K562 (cell line): Measurements from ENCODE around the gene ACSM6. TPM values are rescaled to one million over a fixed set of nuclear protein-coding genes. Genes with fewer than 3 reads are reported as not detected.

Source experiments
- ATAC-seq: fragments of 200-7000 bp; cut with Tn5 transposase; 3 replicates; pipeline ENCODE4 v1.9.1; 2020; ENCODE audit warnings: moderate library complexity
- BruUV-seq: library from RNA; stranded (reverse); fragments of 400-500 nt; replicated peaks from 2 replicates; lab custom pipeline; 2021; lab: Mats Ljungman, UMichigan
- CTCF ChIA-PET: fragments of 300-600 bp; formaldehyde crosslinking; extraction: SDS; loops from one replicate; lab custom pipeline; 2021; ENCODE audit warnings: low intra/inter-chr PET ratio; lab: Yijun Ruan, JAX
- POLR2A ChIA-PET: fragments of 300-600, 350-650 bp; sonication (Branson Sonifier 250); formaldehyde crosslinking; extraction: SDS; loops from one replicate; lab custom pipeline; 2021; ENCODE audit warnings: antibody characterized with exemption, inconsistent platforms; lab: Yijun Ruan, JAX
- DNase-seq, 4 experiments: peaks; one replicate each; pipeline versions ENCODE4 v3.0.0 to v3.0.0-alpha.2; 2011 to 2018; ENCODE audit warnings: low spot score in 3 of 4, mixed read lengths in 3 of 4; ENCODE audit errors: extremely low read depth in 1 of 4
- FAIRE-seq: peaks from 2 replicates; lab custom pipeline; 2011; peaks lifted over from hg19 to GRCh38; lab: Jason Lieb, UNC
- H2AFZ ChIP-seq: 2 replicates; pipeline ENCODE4 v1.6.0; 2011; ENCODE audit warnings: low read depth, low read length, control low read depth, inconsistent platforms
- H3K27ac ChIP-seq: fragments of 200-600 bp; 3 replicates; pipeline ENCODE4 v1.8.0; 2011; ENCODE audit warnings: low read depth, mild to moderate bottlenecking, control low read depth, inconsistent platforms, low read length, moderate library complexity, mixed read lengths; ENCODE audit errors: extremely low read depth
- H3K27me3 ChIP-seq, 2 experiments: fragments of 300-600 bp in 1 of 2; 2 replicates in 1 of 2; 3 replicates in 1 of 2; pipeline versions ENCODE4 v1.6.0 to v1.8.0; 2011; ENCODE audit warnings: inconsistent platforms in 2 of 2, low read length in 2 of 2, mild to moderate bottlenecking in 1 of 2, mixed read lengths in 1 of 2, moderate library complexity in 1 of 2; ENCODE audit not compliant: control insufficient read depth in 2 of 2, insufficient read depth in 2 of 2
- H3K36me3 ChIP-seq: fragments of 300-600 bp; 3 replicates; pipeline ENCODE4 v1.8.0; 2011; ENCODE audit warnings: mild to moderate bottlenecking, low read length, inconsistent platforms; ENCODE audit not compliant: control insufficient read depth, insufficient read depth
- H3K4me1 ChIP-seq, 2 experiments: fragments of 200-600 bp in 1 of 2; replicated peaks in 1 of 2; 2 replicates in 1 of 2; 3 replicates in 1 of 2; pipeline versions ENCODE4 v1.5.1 to v1.8.0; 2011; ENCODE audit warnings: inconsistent platforms in 2 of 2, low read length in 2 of 2, mild to moderate bottlenecking in 1 of 2, mixed read lengths in 1 of 2, moderate library complexity in 1 of 2; ENCODE audit not compliant: control insufficient read depth in 2 of 2, insufficient read depth in 2 of 2
- H3K4me2 ChIP-seq: 2 replicates; pipeline ENCODE4 v1.6.1; 2011; ENCODE audit warnings: low read length, control low read depth, inconsistent platforms, mixed read lengths; ENCODE audit not compliant: insufficient read depth
- H3K4me3 ChIP-seq: fragments of 200-600 bp; sonication (generic), shearing (Covaris generic); 2 replicates; pipeline ENCODE4 v1.5.1; 2016; ENCODE audit warnings: control low read depth, inconsistent platforms
- H3K79me2 ChIP-seq: fragments of 200-600 bp; 3 replicates; pipeline ENCODE4 v1.8.0; 2011; ENCODE audit warnings: low read length, inconsistent platforms; ENCODE audit not compliant: control insufficient read depth, insufficient read depth
- H3K9ac ChIP-seq, 2 experiments: 2 replicates each; pipeline versions ENCODE4 v1.6.0 to v1.6.1; 2011; ENCODE audit warnings: low read depth in 2 of 2, low read length in 2 of 2, control low read depth in 1 of 2, inconsistent platforms in 1 of 2, mild to moderate bottlenecking in 1 of 2, mixed read lengths in 1 of 2; ENCODE audit not compliant: insufficient read depth in 1 of 2
- H3K9me1 ChIP-seq: one replicate; pipeline ENCODE4 v1.6.0; 2011; ENCODE audit warnings: inconsistent platforms, mild to moderate bottlenecking, low read length, moderate library complexity; ENCODE audit not compliant: control insufficient read depth, insufficient read depth
- H3K9me3 ChIP-seq: replicated peaks from 2 replicates; pipeline ENCODE4 v1.5.1; 2011; ENCODE audit warnings: low read depth, low read length, inconsistent platforms; ENCODE audit not compliant: control insufficient read depth, insufficient read depth
- H4K20me1 ChIP-seq: replicated peaks from 2 replicates; pipeline ENCODE4 v1.6.1; 2011; ENCODE audit warnings: low read length, inconsistent platforms, mixed read lengths; ENCODE audit not compliant: control insufficient read depth, insufficient read depth
- CREB5 ChIP-seq: fragments of 250-450 bp; sonication (Bioruptor Pico); IDR thresholded peaks from 2 replicates; pipeline ENCODE4 v1.5.0; 2020; ENCODE audit warnings: mild to moderate bottlenecking
- NBN ChIP-seq: fragments of 450-650 bp; IDR thresholded peaks from 2 replicates; pipeline ENCODE4 v1.6.1; 2016; ENCODE audit warnings: low read depth, mild to moderate bottlenecking
- RFX1 ChIP-seq: fragments of 450-650 bp; IDR thresholded peaks from 2 replicates; pipeline ENCODE4 v1.6.1; 2016; ENCODE audit warnings: mild to moderate bottlenecking, moderate library complexity
- U2AF1 ChIP-seq: fragments of 200-400 bp; formaldehyde crosslinking; optimal IDR thresholded peaks from 2 replicates; pipeline ENCODE3; 2017; ENCODE audit warnings: mild to moderate bottlenecking, low read depth, low read length, moderate library complexity
- ZNF316 ChIP-seq: fragments of 450-650 bp; IDR thresholded peaks from 2 replicates; pipeline ENCODE4 v1.6.1; 2016
- ZNF655 ChIP-seq: fragments of 250-450 bp; sonication (Bioruptor Pico); IDR thresholded peaks from 2 replicates; pipeline ENCODE4 v1.5.0; 2021
- WGBS: fragments of 100-300 bp; shearing (Covaris generic); methylation state at CpG from one replicate; pipeline ENCODE4 v1.1.6; 2016; ENCODE audit warnings: low coverage, mixed read lengths; ENCODE audit not compliant: insufficient coverage; ENCODE audit errors: missing lambda C conversion rate; 5-methylcytosine and 5-hydroxymethylcytosine counted together
- in situ Hi-C: fragments of 300-500 bp; cut with MboI; formaldehyde crosslinking; loops from 4 replicates; pipeline ENCODE4 v1.15.0; 2018; ENCODE audit warnings: inconsistent platforms, mixed read lengths
- intact Hi-C: fragments of 100-400 bp; cut with micrococcal nuclease; formaldehyde crosslinking; loops from 2 replicates; pipeline ENCODE4 v1.14.2; 2022
- polyA plus RNA-seq, 8 experiments: library from polyadenylated mRNA; depleted of rRNA in 4 of 8; stranded (reverse) in 5 of 8; unstranded in 3 of 8; fragments of >200 nt; fragmentation: Nextera tagmentation in 2 of 8; fragmentation: Illumina TruSeq in 1 of 8; extraction: Ambion mirVana in 2 of 8; extraction: Trizol in 1 of 8; gene quantifications; 2 replicates each; pipeline versions ENCODE4 v1.2.1 to v1.2.3, GENCODE V29; 2011 to 2014; ENCODE audit warnings: inconsistent platforms in 1 of 8, missing spikeins in 1 of 8
- total RNA-seq, 7 experiments: library from RNA; depleted of rRNA in 6 of 7; stranded (reverse); fragments of >200 nt in 6 of 7; fragmentation: Illumina TruSeq in 2 of 7; extraction: Trizol in 2 of 7; gene quantifications; 2 replicates each; pipeline versions ENCODE4 v1.2.1 to v1.2.3, GENCODE V29; 2011 to 2021; ENCODE audit warnings: low replicate concordance in 1 of 7

Gene ACSM6
- total and polyA plus RNA-seq, 9 of the 15 experiments (the other 6 are each of a cell fraction or from before 2014, with no cell fraction given), result not detected

- 77% methylated on average over 5 of the region's 5 CpGs for WGBS
- BruUV-seq, result no TSS peak
- intact Hi-C loops, result no loop called here
- Histone ChIP-seq H3K9me1 (no peaks in the 10 kb centered on the region), H3K9me3 (no peaks in the 10 kb centered on the region), H4K20me1 (no peaks in the 10 kb centered on the region), H3K27me3 (no peaks in the 10 kb centered on the region), H2AFZ (no peak overlapping the region), H3K4me3 (no peak overlapping the region), H3K9ac (no peak overlapping the region), H3K36me3 (peaks cover 25% of the 10 kb centered on the region; the same call in 2 of the 3 replicates), H3K79me2 (no peaks in the 10 kb centered on the region), H3K4me1 (peaks cover 0 to 4% of the 10 kb centered on the region in 2 experiments; a peak in 2 of 5 replicates), H3K27ac (no peak overlapping the region), H3K4me2 (no peak overlapping the region)
- in situ Hi-C loops, result loop anchor here (10.0 kb wide), 1 partner anchor 100 kb away; no protein-coding TSS in a partner anchor
- TF ChIP-seq RFX1 (no peak), ZNF316 (no peak), U2AF1 (no peak), ZNF655 (CRISPR knock-in tag) (no peak), NBN (no peak), CREB5 (CRISPR knock-in tag) (no peak)
- CTCF ChIA-PET, result no interaction called here
- no peak for ATAC-seq
- no peak for FAIRE-seq
- POLR2A ChIA-PET, result interaction anchor here (0.8 kb wide), 1 partner anchor 15 kb away, joined by 6 read pairs; no protein-coding TSS in a partner anchor
- no peak for DNase-seq
These were observed 40.9 kb downstream of the ACSM6 start for GRCh38 chr10:95234951-95235350.
